GM18505 (cell line): ENCODE results near the gene GOLT1B.

Experiments used
- ATAC-seq: cut with Tn5 transposase; IDR thresholded peaks from one replicate; pipeline ENCODE4 v1.9.1; 2021; ENCODE audit not compliant: unreplicated experiment
- POLR2A ChIP-seq: IDR thresholded peaks from 4 replicates; pipeline ENCODE4 v1.6.1; 2011; ENCODE audit warnings: borderline replicate concordance; ENCODE audit not compliant: insufficient read depth, insufficient read length; ENCODE audit errors: extremely low read depth

GOLT1B gene

DNA sequence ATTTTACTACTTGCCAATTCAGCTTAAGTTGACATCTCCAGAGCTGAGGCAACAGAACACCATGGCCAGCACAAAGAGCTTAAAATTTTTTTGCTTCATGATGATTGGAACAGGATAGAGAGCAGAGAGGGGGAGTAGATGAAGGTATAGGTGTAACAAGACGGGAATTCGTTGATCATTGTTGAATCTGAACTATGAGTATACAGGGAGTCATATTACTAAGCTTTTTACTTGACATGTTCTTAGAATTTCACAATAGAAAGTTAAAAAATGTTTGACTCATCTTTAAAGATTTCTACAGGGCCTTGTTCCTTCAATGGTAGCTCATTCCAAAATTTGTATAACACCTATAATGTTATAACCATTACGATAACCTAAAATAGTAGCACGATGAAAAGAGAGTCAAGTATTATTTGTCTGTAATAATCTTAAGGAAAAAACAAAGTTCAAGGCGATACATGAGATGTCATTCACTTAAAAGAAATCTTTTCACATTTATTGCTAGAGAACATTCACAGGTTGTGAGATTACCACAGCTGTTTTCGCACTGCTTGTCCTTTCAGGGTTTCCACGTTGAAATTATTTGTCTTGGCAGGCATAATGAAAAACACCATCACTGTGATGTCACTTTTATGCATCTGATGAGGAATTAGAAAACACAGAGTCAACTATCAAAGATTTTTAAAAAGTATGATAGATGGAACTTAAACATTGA is 58.4 kb downstream of the GOLT1B start:
- TF ChIP-seq POLR2A, result no peak
- ATAC-seq, result no peak

DNA sequence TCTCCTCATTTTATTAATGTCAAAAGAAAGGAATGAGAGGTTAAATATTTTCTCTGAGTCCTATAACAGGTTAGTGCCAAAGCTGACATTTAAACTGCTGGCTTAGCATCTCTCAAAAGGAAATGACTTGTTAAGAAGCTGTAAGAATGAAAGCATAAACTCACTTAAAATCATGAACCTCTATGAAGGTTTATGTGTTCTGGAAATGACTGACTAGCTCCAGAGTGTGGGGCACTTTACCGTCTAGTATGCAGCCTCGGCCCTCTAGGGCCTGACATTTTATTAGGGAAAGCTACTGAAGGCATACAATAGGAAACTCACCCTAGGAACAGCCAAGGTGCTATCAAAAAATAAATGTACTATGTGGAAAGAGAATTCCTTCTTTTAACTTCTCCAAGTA is 59.6 kb downstream of the GOLT1B start:
- no peak for TF ChIP-seq POLR2A
- ATAC-seq, result no peak

DNA sequence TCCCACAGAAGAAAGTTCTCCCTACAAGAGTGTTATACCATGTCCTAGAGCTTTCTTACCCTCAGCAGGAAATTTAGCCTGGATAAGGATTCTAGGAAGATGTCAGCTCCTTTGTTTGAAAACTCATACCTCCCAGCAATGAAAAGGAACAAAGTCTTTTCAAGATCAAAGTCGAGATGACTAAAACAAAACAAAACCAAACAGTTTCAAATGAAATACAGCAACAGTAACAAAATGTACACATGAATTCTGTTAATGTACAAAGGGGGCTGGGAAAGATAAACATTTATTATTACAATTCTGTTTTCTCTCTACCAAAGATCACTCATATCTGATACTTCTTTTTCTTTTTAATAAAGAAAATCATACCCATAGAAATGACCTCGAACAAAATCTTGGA is 61.3 kb downstream of the GOLT1B start:
- no peak for ATAC-seq
- TF ChIP-seq POLR2A, result no peak

DNA sequence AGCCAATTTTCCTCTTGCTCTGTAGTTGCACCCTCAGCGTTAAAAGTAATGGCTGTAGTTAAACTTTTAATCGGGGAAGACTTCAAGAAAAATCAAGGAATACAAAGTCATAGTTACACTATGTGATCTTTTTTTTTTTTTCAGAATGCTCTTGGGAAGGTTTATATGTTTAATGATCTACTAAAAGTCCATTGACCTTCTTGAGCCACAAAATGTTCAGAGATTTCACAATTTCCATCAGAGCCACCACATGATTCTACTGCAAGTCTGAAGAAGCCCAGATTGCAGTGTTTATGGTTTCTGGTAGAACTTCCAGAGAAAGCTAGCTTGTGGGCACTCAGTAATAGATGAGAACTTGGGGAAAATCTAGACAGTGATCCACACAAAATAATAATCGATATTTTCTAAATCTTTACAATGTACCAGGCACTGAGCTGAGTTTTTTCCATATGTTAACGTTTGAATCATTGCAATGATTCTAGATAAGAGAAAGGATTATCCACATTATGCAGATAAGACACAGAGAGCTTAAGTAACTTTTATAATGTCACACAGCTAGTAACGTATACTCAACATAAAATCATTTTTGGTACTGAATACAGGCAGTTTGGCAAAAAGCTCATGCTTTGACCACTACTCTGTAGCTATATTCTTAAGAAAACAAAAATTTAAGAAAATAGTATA is 64.8 kb downstream of the GOLT1B start:
- TF ChIP-seq POLR2A, result no peak
- ATAC-seq, result no peak

DNA sequence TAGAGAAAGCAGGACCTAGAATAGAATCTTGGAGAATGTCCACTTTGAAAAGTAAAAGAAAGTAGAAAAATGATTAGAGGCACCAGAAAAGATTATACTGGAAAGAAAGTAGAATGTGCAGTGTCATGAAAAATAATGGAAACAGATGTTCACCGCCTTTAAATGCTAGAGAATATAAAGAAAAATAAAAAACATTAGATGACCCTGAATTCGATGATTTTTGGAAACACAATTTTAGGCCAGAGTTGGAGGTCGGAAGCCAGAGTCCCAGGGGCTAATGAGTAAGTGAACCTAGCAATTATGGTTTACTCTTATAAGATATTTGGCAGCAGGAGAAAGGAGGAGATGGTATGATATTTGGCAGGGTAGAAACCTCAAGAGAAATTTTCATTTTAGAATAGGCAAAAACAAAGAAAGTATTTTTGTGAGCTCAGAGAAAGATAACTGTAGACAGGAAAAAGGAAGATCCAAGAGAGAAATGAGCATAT is 65.4 kb downstream of the GOLT1B start:
- ATAC-seq, result no peak
- no peak for TF ChIP-seq POLR2A
